Stimulated activated CD8-positive, alpha-beta memory T cell treated with anti-CD3 and anti-CD28 coated beads, Interleukin-4, amount 100 ng/mL, for 48 hours (primary cell): ENCODE results near the gene ZNF507.

Experiments
- DNase-seq: peaks from one replicate; pipeline ENCODE4 v3.0.0-alpha.2; 2020

Gene ZNF507

GRCh38 chr19:32345261-32346207 lies at the start of gene ZNF507:
Gene ZNF507, plus strand, starts transcription at chr19:32345610. Its CDS starts 7,221 bp downstream, at chr19:32352831.
- peak; percentile 91 for DNase-seq

- DNase-seq: no peak
Observed at GRCh38 chr19:32296694-32297093, 48.7 kb upstream of the ZNF507 start.

GRCh38 chr19:32302778-32303177 lies 42.6 kb upstream of the ZNF507 start:
- DNase-seq: no peak

- no peak for DNase-seq
Observed at GRCh38 chr19:32303193-32303592, 42.2 kb upstream of the ZNF507 start.

GRCh38 chr19:32307591-32307990 lies 37.8 kb upstream of the ZNF507 start:
- DNase-seq: no peak

- no peak for DNase-seq
Observed at GRCh38 chr19:32308431-32309077, 36.9 kb upstream of the ZNF507 start.

- no peak for DNase-seq
Observed at GRCh38 chr19:32309711-32310390, 35.6 kb upstream of the ZNF507 start.

GRCh38 chr19:32311371-32311770 lies 34.0 kb upstream of the ZNF507 start:
- DNase-seq: no peak

GRCh38 chr19:32313569-32314265 lies 31.7 kb upstream of the ZNF507 start:
- no peak for DNase-seq

GRCh38 chr19:32316034-32316433 lies 29.4 kb upstream of the ZNF507 start:
- DNase-seq: no peak

GRCh38 chr19:32317086-32317485 lies 28.3 kb upstream of the ZNF507 start:
- no peak for DNase-seq

GRCh38 chr19:32318884-32319520 lies 26.4 kb upstream of the ZNF507 start:
- peak; percentile 26 for DNase-seq

GRCh38 chr19:32322541-32322940 lies 22.9 kb upstream of the ZNF507 start:
- DNase-seq: no peak

GRCh38 chr19:32324631-32325285 lies 20.7 kb upstream of the ZNF507 start:
- no peak for DNase-seq

GRCh38 chr19:32330213-32330857 lies 15.1 kb upstream of the ZNF507 start:
- DNase-seq: no peak

- no peak for DNase-seq
Observed at GRCh38 chr19:32333227-32333626, 12.2 kb upstream of the ZNF507 start.

GRCh38 chr19:32336259-32337083 lies 8.9 kb upstream of the ZNF507 start:
- no peak for DNase-seq

- DNase-seq: no peak
Observed at GRCh38 chr19:32337084-32337808, 8.2 kb upstream of the ZNF507 start.

- DNase-seq: no peak
Observed at GRCh38 chr19:32339423-32339822, 6.0 kb upstream of the ZNF507 start.
